Kidney (tissue), 14 donors: ENCODE results near the gene DEAF1. TPM values are rescaled to one million over a fixed set of nuclear protein-coding genes. Genes with fewer than 3 reads are reported as not detected.
"Not testable (repeated sequence)": the region's sequence is repeated elsewhere in the genome, so short reads cannot be mapped to it uniquely, and the experiment has no call there.

Experiments used
- DNase-seq, 5 donors: peaks; one replicate each; pipeline ENCODE4 v3.0.0-alpha.2; 2013 to 2020
- FAIRE-seq: peaks from 2 replicates; lab custom pipeline; 2012; peaks lifted over from hg19 to GRCh38; lab: Jason Lieb, UNC
- H3K27ac ChIP-seq, 2 donors: one replicate each; pipeline ENCODE4 v1.7.0; 2013; ENCODE audit warnings: low read depth in 2 of 2, low read length in 2 of 2, inconsistent platforms in 1 of 2
- H3K27me3 ChIP-seq: one replicate; pipeline ENCODE4 v1.7.1; 2013; ENCODE audit warnings: low read length, inconsistent platforms; ENCODE audit not compliant: control insufficient read depth, insufficient read depth
- H3K36me3 ChIP-seq, 3 donors: one replicate each; pipeline versions ENCODE4 v1.7.0 to v1.7.1; 2013; ENCODE audit warnings: low read length in 3 of 3, control low read depth in 1 of 3, inconsistent platforms in 1 of 3; ENCODE audit not compliant: insufficient read depth in 3 of 3, control insufficient read depth in 2 of 3
- H3K4me1 ChIP-seq, 3 donors: one replicate each; pipeline versions ENCODE4 v1.7.0 to v1.7.1; 2013; ENCODE audit warnings: low read length in 3 of 3, inconsistent platforms in 1 of 3, low read depth in 1 of 3; ENCODE audit not compliant: control insufficient read depth in 2 of 3, insufficient read depth in 2 of 3
- H3K4me3 ChIP-seq, 3 donors: one replicate each; pipeline versions ENCODE4 v1.7.0 to v1.8.1; 2013; ENCODE audit warnings: low read length in 3 of 3, control low read depth in 1 of 3, inconsistent platforms in 1 of 3
- H3K9ac ChIP-seq, 3 donors: one replicate each; pipeline versions ENCODE4 v1.7.0 to v1.7.1; 2013; ENCODE audit warnings: low read length in 3 of 3, control low read depth in 1 of 3, inconsistent platforms in 1 of 3
- H3K9me3 ChIP-seq, 3 donors: one replicate each; pipeline versions ENCODE4 v1.7.0 to v1.7.1; 2013; ENCODE audit warnings: low read length in 3 of 3, control low read depth in 1 of 3, inconsistent platforms in 1 of 3; ENCODE audit not compliant: control insufficient read depth in 2 of 3, insufficient read depth in 1 of 3
- intact Hi-C: fragments of 100-400 bp; cut with DNase I; formaldehyde crosslinking; loops from one replicate; pipeline ENCODE4 v1.11.1; 2022
- polyA plus RNA-seq: library from polyadenylated mRNA; stranded (reverse); fragments of 350-450 nt; fragmentation: Illumina TruSeq; extraction: RNeasy Lipid Tissue Mini Kit (QIAGEN cat#74804); gene quantifications from one replicate; pipeline ENCODE4 v1.2.3, GENCODE V29; 2014; ENCODE audit warnings: low read depth, low replicate concordance; ENCODE audit not compliant: insufficient read depth
- total RNA-seq: library from RNA; stranded (reverse); fragmentation: NEBNext Ultra II Directional; extraction: Animal tissue kit (Norgen Biotek cat#: 25700); gene quantifications from one replicate; pipeline ENCODE4 v1.2.1, GENCODE V29; 2021
- TF ChIP-seq, protein P1 (sequence below): IDR thresholded peaks from 3 replicates; pipeline ENCODE4 v1.5.1; 2012; ENCODE audit warnings: mild to moderate bottlenecking, moderate library complexity, borderline replicate concordance; ENCODE audit not compliant: insufficient read depth; ENCODE audit errors: extremely low read depth
- donor health status: control.
- donor health status: control.
- donor health status: control.
- donor health status: control.
- donor health status: control.
- donor health status: DM: yes; HTN: yes; CAD: no.
- donor health status: Normal renal cell carcinoma (clear cell type).

Gene DEAF1
- total and polyA plus RNA-seq, 2 donors from 2014 or later: 30.2 to 54.5 TPM

DNA sequence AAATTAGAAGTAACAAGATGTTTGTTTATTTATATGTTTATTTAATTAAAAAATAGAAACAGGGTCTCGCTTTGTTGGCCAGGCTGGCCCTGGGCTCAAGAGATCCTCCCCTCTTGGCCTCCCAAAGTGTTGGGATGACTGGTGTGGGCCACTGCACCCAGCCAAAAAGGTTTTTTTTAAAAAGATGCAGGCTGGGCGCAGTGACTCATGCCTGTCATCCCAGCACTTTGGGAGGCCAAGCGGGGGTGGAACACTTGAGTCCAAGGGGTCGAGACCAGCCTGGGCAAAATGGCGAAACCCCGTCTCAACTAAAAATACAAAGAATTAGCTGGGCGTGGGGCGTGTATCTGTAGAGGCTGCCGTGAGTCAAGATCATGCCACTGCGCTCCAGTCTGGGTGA is 44.5 kb downstream of the DEAF1 start:
- no peaks in the 10 kb centered on the region for H3K27me3 ChIP-seq
- intact Hi-C loops: no loop called here
- H3K9ac ChIP-seq: no peak overlapping the region
- H3K27ac ChIP-seq: no peak overlapping the region
- H3K36me3 ChIP-seq: no peaks in the 10 kb centered on the region
- TF ChIP-seq, protein P1, sequence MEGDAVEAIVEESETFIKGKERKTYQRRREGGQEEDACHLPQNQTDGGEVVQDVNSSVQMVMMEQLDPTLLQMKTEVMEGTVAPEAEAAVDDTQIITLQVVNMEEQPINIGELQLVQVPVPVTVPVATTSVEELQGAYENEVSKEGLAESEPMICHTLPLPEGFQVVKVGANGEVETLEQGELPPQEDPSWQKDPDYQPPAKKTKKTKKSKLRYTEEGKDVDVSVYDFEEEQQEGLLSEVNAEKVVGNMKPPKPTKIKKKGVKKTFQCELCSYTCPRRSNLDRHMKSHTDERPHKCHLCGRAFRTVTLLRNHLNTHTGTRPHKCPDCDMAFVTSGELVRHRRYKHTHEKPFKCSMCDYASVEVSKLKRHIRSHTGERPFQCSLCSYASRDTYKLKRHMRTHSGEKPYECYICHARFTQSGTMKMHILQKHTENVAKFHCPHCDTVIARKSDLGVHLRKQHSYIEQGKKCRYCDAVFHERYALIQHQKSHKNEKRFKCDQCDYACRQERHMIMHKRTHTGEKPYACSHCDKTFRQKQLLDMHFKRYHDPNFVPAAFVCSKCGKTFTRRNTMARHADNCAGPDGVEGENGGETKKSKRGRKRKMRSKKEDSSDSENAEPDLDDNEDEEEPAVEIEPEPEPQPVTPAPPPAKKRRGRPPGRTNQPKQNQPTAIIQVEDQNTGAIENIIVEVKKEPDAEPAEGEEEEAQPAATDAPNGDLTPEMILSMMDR: no peak
- no peak for DNase-seq
- H3K4me3 ChIP-seq: no peak overlapping the region
- H3K9me3 ChIP-seq: no peaks in the 10 kb centered on the region
- FAIRE-seq: no peak
- H3K4me1 ChIP-seq: peaks cover 0 to 3% (median 0%) of the 10 kb centered on the region in 3 donors

DNA sequence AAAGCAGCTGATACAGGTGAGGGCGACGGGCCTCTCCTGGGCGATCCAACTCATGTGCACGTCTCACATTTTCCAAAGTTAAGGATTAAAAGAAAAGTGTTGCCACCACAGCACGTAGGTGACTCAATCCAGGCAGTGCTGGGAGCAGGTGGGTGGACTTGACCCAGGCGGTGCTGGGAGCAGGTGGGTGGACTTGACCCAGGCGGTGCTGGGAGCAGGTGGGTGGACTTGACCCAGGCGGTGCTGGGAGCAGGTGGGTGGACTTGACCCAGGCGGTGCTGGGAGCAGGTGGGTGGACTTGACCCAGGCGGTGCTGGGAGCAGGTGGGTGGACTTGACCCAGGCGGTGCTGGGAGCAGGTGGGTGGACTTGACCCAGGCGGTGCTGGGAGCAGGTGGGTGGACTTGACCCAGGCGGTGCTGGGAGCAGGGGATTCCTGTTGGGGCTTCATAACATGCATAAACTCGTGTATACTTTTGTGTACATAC is 47.3 kb downstream of the DEAF1 start:
- intact Hi-C loops, H3K27me3 ChIP-seq, H3K36me3 ChIP-seq, H3K9ac ChIP-seq, H3K4me1 ChIP-seq, H3K9me3 ChIP-seq, FAIRE-seq, H3K4me3 ChIP-seq, H3K27ac ChIP-seq, DNase-seq: not testable (repeated sequence)

DNA sequence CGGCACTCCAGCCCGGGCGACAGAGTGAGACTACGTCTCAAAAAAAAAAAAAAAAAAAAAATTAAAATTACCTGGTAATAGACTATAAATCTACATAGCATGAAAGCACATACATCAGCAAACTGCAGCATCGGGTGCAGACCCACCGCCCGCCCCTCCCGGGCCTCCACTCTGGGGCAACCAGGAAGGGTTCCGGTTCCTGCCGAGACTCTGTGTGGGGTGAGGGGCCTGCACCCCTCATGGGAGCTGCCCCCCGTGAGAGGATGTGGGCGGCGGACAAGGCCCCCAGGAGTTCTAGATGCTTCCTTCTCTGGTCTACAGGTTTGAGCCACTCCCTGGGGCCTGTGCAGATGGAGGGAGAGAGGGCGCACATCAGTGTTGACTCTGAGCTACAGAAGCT is 48.8 kb downstream of the DEAF1 start:
- DNase-seq (no peak), FAIRE-seq (no peak)
- Histone ChIP-seq H3K9ac (no peak overlapping the region), H3K9me3 (no peaks in the 10 kb centered on the region), H3K4me1 (peaks cover 0 to 3% (median 0%) of the 10 kb centered on the region in 3 donors), H3K27me3 (no peaks in the 10 kb centered on the region), H3K36me3 (peaks cover 0 to 8% (median 0%) of the 10 kb centered on the region in 3 donors), H3K4me3 (no peak overlapping the region), H3K27ac (no peak overlapping the region)
- TF ChIP-seq, protein P1: no peak
- intact Hi-C loops: no loop called here

DNA sequence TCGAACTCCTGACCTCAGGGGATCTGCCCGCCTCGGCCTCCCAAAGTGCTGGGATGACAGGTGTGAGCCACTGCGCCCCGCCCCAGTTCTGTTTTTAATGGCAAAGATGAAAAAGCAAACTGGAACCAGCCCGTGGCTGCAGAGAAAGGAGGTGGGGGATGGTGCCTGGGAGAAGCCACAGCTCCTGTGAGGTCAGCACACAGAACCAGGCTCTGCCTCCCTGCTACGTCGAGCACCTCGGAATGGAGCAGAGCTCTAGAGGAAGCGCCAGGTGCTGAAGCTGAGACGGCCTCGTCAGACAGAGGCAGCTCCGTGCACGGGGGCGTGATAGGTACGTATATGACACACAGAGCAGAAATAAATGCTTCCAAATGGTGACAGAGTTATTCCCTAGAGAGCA is 49.5 kb downstream of the DEAF1 start:
- FAIRE-seq (no peak), DNase-seq (no peak)
- peaks cover 0 to 8% (median 0%) of the 10 kb centered on the region in 3 donors for H3K36me3 ChIP-seq
- no peak overlapping the region for H3K27ac ChIP-seq
- intact Hi-C loops: no loop called here
- no peak overlapping the region for H3K9ac ChIP-seq
- peaks cover 0 to 3% (median 0%) of the 10 kb centered on the region in 3 donors for H3K4me1 ChIP-seq
- no peak overlapping the region for H3K4me3 ChIP-seq
- TF ChIP-seq, protein P1: no peak
- H3K9me3 ChIP-seq: no peaks in the 10 kb centered on the region
- no peaks in the 10 kb centered on the region for H3K27me3 ChIP-seq
